NCI-H1694 treated with DMSO at 0.1 percent for 48 hours (cell line): ENCODE results near the gene TLK2.
"Not testable (repeated sequence)": the region's sequence is repeated elsewhere in the genome, so short reads cannot be mapped to it uniquely, and the experiment has no call there.

Experiments used
- DNase-seq: peaks from one replicate; lab custom pipeline; 2025; lab: John Stamatoyannopoulos, UW

The TLK2 gene

GRCh38 chr17:62601471-62601870 is 122.8 kb downstream of the TLK2 start:
- no peak for DNase-seq

- DNase-seq = not testable (repeated sequence)
Observed at GRCh38 chr17:62603783-62604182, 125.2 kb downstream of the TLK2 start.

GRCh38 chr17:62605588-62605987 is 127.0 kb downstream of the TLK2 start:
- no peak for DNase-seq

- DNase-seq = no peak
Observed at GRCh38 chr17:62611292-62611691, 132.7 kb downstream of the TLK2 start.

GRCh38 chr17:62611728-62612127 is 133.1 kb downstream of the TLK2 start:
- DNase-seq = no peak

GRCh38 chr17:62612289-62612688 is 133.7 kb downstream of the TLK2 start:
- DNase-seq = not testable (repeated sequence)

GRCh38 chr17:62613095-62613494 is 134.5 kb downstream of the TLK2 start:
- not testable (repeated sequence) for DNase-seq

GRCh38 chr17:62614142-62614541 is 135.5 kb downstream of the TLK2 start:
- DNase-seq = peak; percentile 20

- no peak for DNase-seq
Observed at GRCh38 chr17:62615503-62615902, 136.9 kb downstream of the TLK2 start.

- no peak for DNase-seq
Observed at GRCh38 chr17:62616993-62617893, 138.6 kb downstream of the TLK2 start.

- no peak for DNase-seq
Observed at GRCh38 chr17:62617894-62618472, 139.4 kb downstream of the TLK2 start.

- no peak for DNase-seq
Observed at GRCh38 chr17:62618647-62619416, 140.2 kb downstream of the TLK2 start.

- no peak for DNase-seq
Observed at GRCh38 chr17:62619417-62620155, 141.0 kb downstream of the TLK2 start.

- no peak for DNase-seq
Observed at GRCh38 chr17:62621223-62621622, 142.6 kb downstream of the TLK2 start.

GRCh38 chr17:62625184-62625869 is 146.7 kb downstream of the TLK2 start:
- no peak for DNase-seq

- DNase-seq = no peak
Observed at GRCh38 chr17:62625870-62626200, 147.2 kb downstream of the TLK2 start.

- DNase-seq = no peak
Observed at GRCh38 chr17:62626719-62627218, 148.1 kb downstream of the TLK2 start.

- DNase-seq = no peak
Observed at GRCh38 chr17:62627219-62627903, 148.7 kb downstream of the TLK2 start, which contains the start of gene MRC2. Gene MRC2 (plus strand): TSS chr17:62627670. CDS start chr17:62627803, 133 bp downstream.

- no peak for DNase-seq
Observed at GRCh38 chr17:62627904-62628633, 149.4 kb downstream of the TLK2 start.
